ENCODE results near the gene C16orf90.
"Not testable (repeated sequence)": the region's sequence is repeated elsewhere in the genome, so short reads cannot be mapped to it uniquely, and the experiment has no call there.

The C16orf90 gene

DNA sequence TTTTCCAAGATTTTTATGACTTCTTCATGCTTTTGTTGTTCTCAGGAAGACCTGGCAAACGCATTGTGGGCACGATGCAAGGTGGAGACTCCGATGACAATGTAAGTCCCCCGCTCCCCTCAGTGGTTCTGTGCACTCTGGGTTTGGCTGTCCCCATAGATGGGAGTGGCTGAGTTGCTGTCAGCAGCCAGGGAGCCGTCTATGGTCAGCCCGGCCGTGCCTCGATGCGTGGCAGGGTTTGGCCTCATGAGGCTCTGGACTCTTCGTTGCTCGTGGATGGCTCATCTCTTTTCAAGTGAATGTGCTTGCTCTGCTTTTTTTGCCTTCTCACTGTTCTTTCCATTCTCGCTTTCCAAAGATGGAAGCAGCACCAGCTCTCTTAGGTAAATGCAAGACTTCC is 37.5 kb upstream of the C16orf90 start:
- DNase-seq (ENCODE audit: low read depth, low spot score), result no peak

DNA sequence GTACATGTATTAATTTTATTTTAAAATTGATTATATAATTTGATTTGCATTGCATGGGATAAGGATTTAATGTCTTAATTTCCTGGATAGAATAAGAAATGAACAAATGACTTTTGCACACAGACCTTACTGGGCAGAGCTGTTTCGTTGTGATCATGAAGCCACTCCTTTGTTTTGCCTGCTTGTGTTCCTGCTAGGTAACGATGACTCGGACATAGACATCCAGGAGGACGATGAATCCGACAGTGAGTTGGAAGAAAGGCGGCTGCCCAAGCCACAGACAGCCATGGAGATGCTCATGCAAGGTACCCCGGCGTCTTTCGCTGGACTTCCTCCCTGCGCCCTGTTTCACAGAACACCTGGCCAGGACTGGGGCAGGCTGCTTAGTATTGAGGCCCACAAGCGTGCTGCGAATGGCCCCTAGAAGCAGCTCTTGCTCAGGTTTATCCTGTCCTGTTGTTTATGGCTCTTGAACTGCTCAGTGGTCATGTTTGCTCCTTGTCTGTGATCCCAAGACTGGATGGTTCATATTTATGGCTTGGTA is 35.2 kb upstream of the C16orf90 start:
- peaks cover 15% of the 10 kb centered on the region; the same call in 1 of the 2 replicates for H3K9me3 ChIP-seq (ENCODE audit: insufficient read depth, low read length)
- no peaks in the 10 kb centered on the region for H3K27me3 ChIP-seq (ENCODE audit: insufficient read depth, insufficient read length)
- no peak for DNase-seq (ENCODE audit: low read depth, low spot score)
- TF ChIP-seq SUZ12 (IDR thresholded peaks at IDR 0.05; ENCODE audit: extremely low read depth, insufficient read depth, insufficient read length), result no peak
- no peak for TF ChIP-seq ZNF274 (IDR thresholded peaks at IDR 0.05; ENCODE audit: low read depth, low read length)
- no peak for TF ChIP-seq YY1 (IDR thresholded peaks at IDR 0.05; ENCODE audit: insufficient read depth, insufficient read length)
- H3K4me1 ChIP-seq (ENCODE audit: insufficient read depth, insufficient read length), result no peaks in the 10 kb centered on the region
- H3K36me3 ChIP-seq (ENCODE audit: insufficient read depth, insufficient read length, low read length), result peaks cover 76% of the 10 kb centered on the region
- no peak overlapping the region for H3K9ac ChIP-seq (ENCODE audit: insufficient read length, low read depth)
- H3K4me3 ChIP-seq (ENCODE audit: insufficient read length, low read depth), result no peak overlapping the region

More for the DNA sequence above, 37.5 kb upstream of the C16orf90 start:
- Histone ChIP-seq H3K27me3 (ENCODE audit: insufficient read depth, insufficient read length) (no peaks in the 10 kb centered on the region), H3K36me3 (ENCODE audit: insufficient read depth, insufficient read length, low read length) (peaks cover 81% of the 10 kb centered on the region), H3K9ac (ENCODE audit: insufficient read length, low read depth) (no peak overlapping the region), H3K4me1 (ENCODE audit: insufficient read depth, insufficient read length) (no peaks in the 10 kb centered on the region), H3K4me3 (ENCODE audit: insufficient read length, low read depth) (no peak overlapping the region), H3K9me3 (ENCODE audit: insufficient read depth, low read length) (peaks cover 10% of the 10 kb centered on the region; the same call in 1 of the 2 replicates)
- no peak for TF ChIP-seq ZNF274 (IDR thresholded peaks at IDR 0.05; ENCODE audit: low read depth, low read length)
- TF ChIP-seq YY1 (IDR thresholded peaks at IDR 0.05; ENCODE audit: insufficient read depth, insufficient read length), result no peak
- no peak for TF ChIP-seq SUZ12 (IDR thresholded peaks at IDR 0.05; ENCODE audit: extremely low read depth, insufficient read depth, insufficient read length)

DNA sequence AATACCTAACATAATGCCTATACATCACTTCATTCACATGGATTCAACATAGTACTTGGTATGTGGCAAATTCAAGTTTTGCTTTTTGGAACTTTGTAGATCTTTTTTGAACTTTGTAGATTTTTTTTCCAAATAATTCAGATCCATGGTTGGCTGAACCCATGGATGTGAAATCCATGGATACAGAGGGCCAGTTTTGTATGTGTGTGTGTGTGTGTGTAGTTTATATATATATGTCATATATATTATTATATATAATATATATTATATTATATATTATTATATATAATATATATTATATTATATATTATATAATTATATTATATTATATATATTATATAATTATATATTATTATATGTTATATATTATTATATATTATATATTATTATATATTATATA is 33.9 kb upstream of the C16orf90 start:
- TF ChIP-seq YY1 (IDR thresholded peaks at IDR 0.05; ENCODE audit: insufficient read depth, insufficient read length), result no peak
- no peak for TF ChIP-seq SUZ12 (IDR thresholded peaks at IDR 0.05; ENCODE audit: extremely low read depth, insufficient read depth, insufficient read length)
- no peak for TF ChIP-seq ZNF274 (IDR thresholded peaks at IDR 0.05; ENCODE audit: low read depth, low read length)
- Histone ChIP-seq H3K4me3 (ENCODE audit: insufficient read length, low read depth) (no peak overlapping the region), H3K9ac (ENCODE audit: insufficient read length, low read depth) (no peak overlapping the region), H3K36me3 (ENCODE audit: insufficient read depth, insufficient read length, low read length) (peaks cover 75% of the 10 kb centered on the region), H3K9me3 (ENCODE audit: insufficient read depth, low read length) (peaks cover 15% of the 10 kb centered on the region; the same call in 1 of the 2 replicates), H3K4me1 (ENCODE audit: insufficient read depth, insufficient read length) (no peaks in the 10 kb centered on the region), H3K27me3 (ENCODE audit: insufficient read depth, insufficient read length) (no peaks in the 10 kb centered on the region)
- no peak for DNase-seq (ENCODE audit: low read depth, low spot score)

DNA sequence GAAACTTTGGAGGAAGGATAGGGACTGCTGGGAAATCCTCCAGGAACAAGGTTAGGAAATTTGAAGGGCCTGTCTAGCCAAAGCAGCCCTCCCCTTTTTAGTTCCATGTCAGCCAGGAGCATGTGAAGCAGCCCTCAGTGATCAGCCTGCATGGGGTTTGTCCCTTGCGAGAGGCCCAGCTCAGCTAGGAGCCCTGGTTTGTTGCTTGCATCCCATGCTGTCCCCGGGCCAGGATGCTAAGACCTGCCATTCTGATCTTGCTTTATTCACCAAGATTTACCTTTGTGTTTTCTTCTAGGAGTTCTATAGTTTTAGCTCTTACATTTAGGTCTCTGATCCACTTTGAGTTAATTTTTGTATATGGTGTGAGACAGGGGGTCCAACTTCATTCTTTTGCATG is 33.1 kb upstream of the C16orf90 start:
- H3K4me3 ChIP-seq (ENCODE audit: insufficient read length, low read depth), result no peak overlapping the region
- peaks cover 15% of the 10 kb centered on the region; the same call in 1 of the 2 replicates for H3K9me3 ChIP-seq (ENCODE audit: insufficient read depth, low read length)
- no peak for DNase-seq (ENCODE audit: low read depth, low spot score)
- peaks cover 75% of the 10 kb centered on the region for H3K36me3 ChIP-seq (ENCODE audit: insufficient read depth, insufficient read length, low read length)
- no peaks in the 10 kb centered on the region for H3K4me1 ChIP-seq (ENCODE audit: insufficient read depth, insufficient read length)
- H3K27me3 ChIP-seq (ENCODE audit: insufficient read depth, insufficient read length), result no peaks in the 10 kb centered on the region
- TF ChIP-seq SUZ12 (IDR thresholded peaks at IDR 0.05; ENCODE audit: extremely low read depth, insufficient read depth, insufficient read length), result no peak
- TF ChIP-seq YY1 (IDR thresholded peaks at IDR 0.05; ENCODE audit: insufficient read depth, insufficient read length), result no peak
- TF ChIP-seq ZNF274 (IDR thresholded peaks at IDR 0.05; ENCODE audit: low read depth, low read length), result no peak
- no peak overlapping the region for H3K9ac ChIP-seq (ENCODE audit: insufficient read length, low read depth)

DNA sequence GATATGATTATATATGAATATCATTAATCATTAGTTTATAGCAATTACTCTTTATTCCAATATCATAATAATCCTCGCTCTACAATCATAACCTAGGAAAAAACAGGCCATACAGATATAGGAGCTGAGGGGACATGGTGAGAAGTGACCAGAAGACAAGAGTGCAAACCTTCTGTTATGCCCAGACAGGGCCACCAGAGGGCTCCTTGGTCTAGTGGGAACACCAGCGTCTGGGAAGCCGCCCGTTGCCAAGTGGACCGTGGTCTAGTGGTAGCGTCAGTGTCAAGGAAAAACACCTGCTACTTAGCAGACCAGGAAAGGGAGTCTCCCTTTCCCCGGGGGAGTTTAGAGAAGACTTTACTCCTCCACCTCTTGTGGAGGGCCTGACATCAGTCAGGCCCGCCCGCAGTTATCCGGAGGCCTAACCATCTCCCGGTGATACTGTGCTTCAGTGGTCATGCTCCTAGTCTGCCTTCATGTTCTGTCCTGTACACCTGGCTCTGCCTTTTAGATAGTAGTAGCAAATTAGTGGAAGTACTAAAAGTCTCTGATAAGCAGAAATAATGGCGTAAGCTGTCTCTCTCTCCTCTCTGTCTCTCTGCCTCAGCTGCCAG is 32.0 kb upstream of the C16orf90 start:
- not testable (repeated sequence) for H3K4me3 ChIP-seq (ENCODE audit: insufficient read length, low read depth); H3K9ac ChIP-seq (ENCODE audit: insufficient read length, low read depth); H3K27me3 ChIP-seq (ENCODE audit: insufficient read depth, insufficient read length); H3K4me1 ChIP-seq (ENCODE audit: insufficient read depth, insufficient read length)
- Histone ChIP-seq H3K36me3 (ENCODE audit: insufficient read depth, insufficient read length, low read length) (peaks cover 75% of the 10 kb centered on the region), H3K9me3 (ENCODE audit: insufficient read depth, low read length) (peaks cover 15% of the 10 kb centered on the region; the same call in 1 of the 2 replicates)
- peak; percentile 51 for DNase-seq (ENCODE audit: low read depth, low spot score)

DNA sequence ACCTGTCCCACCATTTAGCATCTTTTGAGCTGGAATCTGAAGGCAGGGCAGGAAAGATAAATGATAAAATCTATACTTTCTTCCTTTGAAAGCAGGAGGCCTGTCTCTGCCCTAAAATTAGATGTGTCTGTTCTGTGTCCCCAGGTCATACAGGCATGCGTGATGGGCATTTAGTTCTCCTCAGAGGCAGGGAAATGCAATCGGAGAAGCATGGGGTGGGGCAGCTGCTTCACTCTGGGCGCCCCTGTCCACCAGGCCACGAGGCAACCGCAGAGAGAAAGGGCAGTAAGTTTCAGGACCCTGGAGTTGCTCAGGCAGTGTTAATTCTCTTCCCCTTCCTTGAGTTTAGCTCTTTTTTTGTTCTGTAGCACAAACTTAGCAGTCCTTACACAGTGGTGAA is 30.7 kb upstream of the C16orf90 start:
- H3K4me1 ChIP-seq (ENCODE audit: insufficient read depth, insufficient read length), result no peaks in the 10 kb centered on the region
- H3K4me3 ChIP-seq (ENCODE audit: insufficient read length, low read depth), result no peak overlapping the region
- H3K36me3 ChIP-seq (ENCODE audit: insufficient read depth, insufficient read length, low read length), result peaks cover 65% of the 10 kb centered on the region
- peaks cover 15% of the 10 kb centered on the region; the same call in 1 of the 2 replicates for H3K9me3 ChIP-seq (ENCODE audit: insufficient read depth, low read length)
- no peak for TF ChIP-seq SUZ12 (IDR thresholded peaks at IDR 0.05; ENCODE audit: extremely low read depth, insufficient read depth, insufficient read length)
- TF ChIP-seq YY1 (IDR thresholded peaks at IDR 0.05; ENCODE audit: insufficient read depth, insufficient read length), result no peak
- TF ChIP-seq ZNF274 (IDR thresholded peaks at IDR 0.05; ENCODE audit: low read depth, low read length), result no peak
- no peak for DNase-seq (ENCODE audit: low read depth, low spot score)
- no peak overlapping the region for H3K9ac ChIP-seq (ENCODE audit: insufficient read length, low read depth)
- H3K27me3 ChIP-seq (ENCODE audit: insufficient read depth, insufficient read length), result no peaks in the 10 kb centered on the region

DNA sequence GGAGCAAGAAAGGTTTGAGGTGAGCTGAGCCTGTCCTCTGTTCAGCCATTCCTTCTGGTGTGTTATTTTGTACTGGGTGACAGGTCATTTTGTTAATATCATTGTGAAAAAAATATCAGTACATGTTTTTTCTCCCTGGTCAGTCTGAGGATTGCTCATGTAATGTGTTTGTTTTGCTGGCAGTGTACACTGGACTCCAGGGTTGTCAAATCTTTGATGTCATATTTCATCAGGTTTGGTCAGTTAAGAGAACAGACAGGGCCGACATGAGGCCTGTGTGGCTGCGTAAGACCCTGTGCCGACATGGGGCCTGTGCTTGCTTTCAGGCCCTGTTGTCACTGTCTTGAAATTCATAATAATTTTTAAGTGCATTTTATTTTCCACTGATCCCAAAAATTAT is 28.0 kb upstream of the C16orf90 start:
- H3K27me3 ChIP-seq (ENCODE audit: insufficient read depth, insufficient read length), result no peaks in the 10 kb centered on the region
- no peak overlapping the region for H3K4me3 ChIP-seq (ENCODE audit: insufficient read length, low read depth)
- peaks cover 10% of the 10 kb centered on the region; the same call in 1 of the 2 replicates for H3K9me3 ChIP-seq (ENCODE audit: insufficient read depth, low read length)
- no peak for DNase-seq (ENCODE audit: low read depth, low spot score)
- no peaks in the 10 kb centered on the region for H3K4me1 ChIP-seq (ENCODE audit: insufficient read depth, insufficient read length)
- peaks cover 72% of the 10 kb centered on the region for H3K36me3 ChIP-seq (ENCODE audit: insufficient read depth, insufficient read length, low read length)
- TF ChIP-seq SUZ12 (IDR thresholded peaks at IDR 0.05; ENCODE audit: extremely low read depth, insufficient read depth, insufficient read length) (no peak), ZNF274 (IDR thresholded peaks at IDR 0.05; ENCODE audit: low read depth, low read length) (no peak), YY1 (IDR thresholded peaks at IDR 0.05; ENCODE audit: insufficient read depth, insufficient read length) (no peak)
- no peak overlapping the region for H3K9ac ChIP-seq (ENCODE audit: insufficient read length, low read depth)

All from NT2/D1 (cell line).